ENCODE measurements around the gene ADSL.
"Not testable (repeated sequence)": the region's sequence is repeated elsewhere in the genome, so short reads cannot be mapped to it uniquely, and the experiment has no call there.

ADSL gene

GRCh38 chr22:40374567-40374966 is 28.3 kb downstream of the ADSL start:
- DNase-seq (ENCODE audit: low spot score): no peak

- no peak for DNase-seq (ENCODE audit: low spot score)
Observed at GRCh38 chr22:40376149-40376548, 29.8 kb downstream of the ADSL start.

- DNase-seq (ENCODE audit: low spot score): no peak
Observed at GRCh38 chr22:40377931-40378330, 31.6 kb downstream of the ADSL start.

- not testable (repeated sequence) for DNase-seq (ENCODE audit: low spot score)
Observed at GRCh38 chr22:40378448-40378847, 32.1 kb downstream of the ADSL start.

- no peak for DNase-seq (ENCODE audit: low spot score)
Observed at GRCh38 chr22:40381461-40381860, 35.2 kb downstream of the ADSL start.

- DNase-seq (ENCODE audit: low spot score): no peak
Observed at GRCh38 chr22:40383905-40384304, 37.6 kb downstream of the ADSL start.

- DNase-seq (ENCODE audit: low spot score): no peak
Observed at GRCh38 chr22:40385036-40385782, 38.9 kb downstream of the ADSL start.

- no peak for DNase-seq (ENCODE audit: low spot score)
Observed at GRCh38 chr22:40387746-40388145, 41.4 kb downstream of the ADSL start.

- DNase-seq (ENCODE audit: low spot score): no peak
Observed at GRCh38 chr22:40388231-40388630, 41.9 kb downstream of the ADSL start.

GRCh38 chr22:40391417-40391816 is 45.1 kb downstream of the ADSL start:
- no peak for DNase-seq (ENCODE audit: low spot score)

GRCh38 chr22:40392618-40393017 is 46.3 kb downstream of the ADSL start:
- no peak for DNase-seq (ENCODE audit: low spot score)

GRCh38 chr22:40394607-40395006 is 48.3 kb downstream of the ADSL start:
- no peak for DNase-seq (ENCODE audit: low spot score)

GRCh38 chr22:40395607-40396006 is 49.3 kb downstream of the ADSL start:
- no peak for DNase-seq (ENCODE audit: low spot score)

- DNase-seq (ENCODE audit: low spot score): no peak
Observed at GRCh38 chr22:40396882-40397281, 50.6 kb downstream of the ADSL start.

- DNase-seq (ENCODE audit: low spot score): no peak
Observed at GRCh38 chr22:40397396-40397795, 51.1 kb downstream of the ADSL start.

GRCh38 chr22:40399621-40400020 is 53.3 kb downstream of the ADSL start:
- no peak for DNase-seq (ENCODE audit: low spot score)

GRCh38 chr22:40400159-40400558 is 53.9 kb downstream of the ADSL start:
- no peak for DNase-seq (ENCODE audit: low spot score)

- DNase-seq (ENCODE audit: low spot score): no peak
Observed at GRCh38 chr22:40401532-40401931, 55.2 kb downstream of the ADSL start.

GRCh38 chr22:40401981-40402406 is 55.7 kb downstream of the ADSL start:
- no peak for DNase-seq (ENCODE audit: low spot score)

- no peak for DNase-seq (ENCODE audit: low spot score)
Observed at GRCh38 chr22:40403141-40403540, 56.8 kb downstream of the ADSL start.

- DNase-seq (ENCODE audit: low spot score): no peak
Observed at GRCh38 chr22:40403651-40404050, 57.4 kb downstream of the ADSL start.

- no peak for DNase-seq (ENCODE audit: low spot score)
Observed at GRCh38 chr22:40404251-40405177, 58.2 kb downstream of the ADSL start.

Data from putamen (tissue), 1 donor.